Measurements from ENCODE around the gene MAST1.

MAST1 gene

GRCh38 chr19:12868540-12869112 is 30.3 kb downstream of the MAST1 start:
- Histone ChIP-seq H3K27me3 (ENCODE audit: insufficient read depth, low read length, poor library complexity) (no peaks in the 10 kb centered on the region), H3K36me3 (ENCODE audit: insufficient read depth, low read length) (peaks cover 13% of the 10 kb centered on the region), H3K9ac (ENCODE audit: low read depth, low read length) (no peak overlapping the region), H3K4me1 (ENCODE audit: insufficient read depth, low read length) (peaks cover 14% of the 10 kb centered on the region), H2AFZ (ENCODE audit: low read depth, low read length) (no peak overlapping the region), H3K9me3 (ENCODE audit: insufficient read depth, low read length, severe bottlenecking) (no peaks in the 10 kb centered on the region), H3K4me3 (ENCODE audit: low read depth in 1 of 2, low read length in 2 of 2) (peak overlapping the region in 1 of 2 experiments; percentile 56; a peak in 1 of 4 replicates), H3K79me2 (ENCODE audit: insufficient read depth, low read length) (no peaks in the 10 kb centered on the region), H4K20me1 (ENCODE audit: insufficient read depth, low read length) (no peaks in the 10 kb centered on the region), H3K27ac (ENCODE audit: low read length) (peak overlapping the region; percentile 27; the same call in 1 of the 2 replicates), H3K4me2 (ENCODE audit: insufficient read depth, low read length) (peak overlapping the region; percentile 71)
- no peak for ATAC-seq (ENCODE audit: insufficient read depth, low read depth)
- DNase-seq = peak; percentile 45
- TF ChIP-seq CTCF (IDR thresholded peaks at IDR 0.05; ENCODE audit: borderline replicate concordance, extremely low read depth, low read length, poor library complexity, severe bottlenecking) = no peak
- no peak for TF ChIP-seq EZH2 (IDR thresholded peaks at IDR 0.05; ENCODE audit: borderline replicate concordance, low read depth, low read length, severe bottlenecking)

GRCh38 chr19:12871681-12872080 is 33.4 kb downstream of the MAST1 start:
- H3K4me1 ChIP-seq (ENCODE audit: insufficient read depth, low read length) = peaks cover 14% of the 10 kb centered on the region
- no peak for TF ChIP-seq CTCF (IDR thresholded peaks at IDR 0.05; ENCODE audit: borderline replicate concordance, extremely low read depth, low read length, poor library complexity, severe bottlenecking)
- H3K4me2 ChIP-seq (ENCODE audit: insufficient read depth, low read length) = no peak overlapping the region

GRCh38 chr19:12872255-12872654 is 33.9 kb downstream of the MAST1 start:
- H3K79me2 ChIP-seq (ENCODE audit: insufficient read depth, low read length) = no peaks in the 10 kb centered on the region
- no peak overlapping the region for H3K9ac ChIP-seq (ENCODE audit: low read depth, low read length)
- H3K27me3 ChIP-seq (ENCODE audit: insufficient read depth, low read length, poor library complexity) = no peaks in the 10 kb centered on the region
- H3K9me3 ChIP-seq (ENCODE audit: insufficient read depth, low read length, severe bottlenecking) = no peaks in the 10 kb centered on the region
- H3K36me3 ChIP-seq (ENCODE audit: insufficient read depth, low read length) = peaks cover 39% of the 10 kb centered on the region
- H3K4me3 ChIP-seq (ENCODE audit: low read depth in 1 of 2, low read length in 2 of 2) = no peak overlapping the region
- no peak overlapping the region for H3K27ac ChIP-seq (ENCODE audit: low read length)
- H3K4me2 ChIP-seq (ENCODE audit: insufficient read depth, low read length) = no peak overlapping the region
- DNase-seq (no peak), ATAC-seq (ENCODE audit: insufficient read depth, low read depth) (no peak)
- no peaks in the 10 kb centered on the region for H4K20me1 ChIP-seq (ENCODE audit: insufficient read depth, low read length)
- no peak for TF ChIP-seq CTCF (IDR thresholded peaks at IDR 0.05; ENCODE audit: borderline replicate concordance, extremely low read depth, low read length, poor library complexity, severe bottlenecking)
- no peak for TF ChIP-seq EZH2 (IDR thresholded peaks at IDR 0.05; ENCODE audit: borderline replicate concordance, low read depth, low read length, severe bottlenecking)
- H2AFZ ChIP-seq (ENCODE audit: low read depth, low read length) = no peak overlapping the region
- peaks cover 11% of the 10 kb centered on the region for H3K4me1 ChIP-seq (ENCODE audit: insufficient read depth, low read length)

More at GRCh38 chr19:12871681-12872080, 33.4 kb downstream of the MAST1 start:
- no peak overlapping the region for H2AFZ ChIP-seq (ENCODE audit: low read depth, low read length)
- H3K9ac ChIP-seq (ENCODE audit: low read depth, low read length) = no peak overlapping the region
- no peaks in the 10 kb centered on the region for H3K27me3 ChIP-seq (ENCODE audit: insufficient read depth, low read length, poor library complexity)
- ATAC-seq (ENCODE audit: insufficient read depth, low read depth) (no peak), DNase-seq (no peak)
- peaks cover 36% of the 10 kb centered on the region for H3K36me3 ChIP-seq (ENCODE audit: insufficient read depth, low read length)
- H3K9me3 ChIP-seq (ENCODE audit: insufficient read depth, low read length, severe bottlenecking) = no peaks in the 10 kb centered on the region
- no peak overlapping the region for H3K4me3 ChIP-seq (ENCODE audit: low read depth in 1 of 2, low read length in 2 of 2)
- H3K79me2 ChIP-seq (ENCODE audit: insufficient read depth, low read length) = no peaks in the 10 kb centered on the region
- H3K27ac ChIP-seq (ENCODE audit: low read length) = no peak overlapping the region
- H4K20me1 ChIP-seq (ENCODE audit: insufficient read depth, low read length) = no peaks in the 10 kb centered on the region
